ENCODE data around the gene CABP4.

The CABP4 gene

DNA sequence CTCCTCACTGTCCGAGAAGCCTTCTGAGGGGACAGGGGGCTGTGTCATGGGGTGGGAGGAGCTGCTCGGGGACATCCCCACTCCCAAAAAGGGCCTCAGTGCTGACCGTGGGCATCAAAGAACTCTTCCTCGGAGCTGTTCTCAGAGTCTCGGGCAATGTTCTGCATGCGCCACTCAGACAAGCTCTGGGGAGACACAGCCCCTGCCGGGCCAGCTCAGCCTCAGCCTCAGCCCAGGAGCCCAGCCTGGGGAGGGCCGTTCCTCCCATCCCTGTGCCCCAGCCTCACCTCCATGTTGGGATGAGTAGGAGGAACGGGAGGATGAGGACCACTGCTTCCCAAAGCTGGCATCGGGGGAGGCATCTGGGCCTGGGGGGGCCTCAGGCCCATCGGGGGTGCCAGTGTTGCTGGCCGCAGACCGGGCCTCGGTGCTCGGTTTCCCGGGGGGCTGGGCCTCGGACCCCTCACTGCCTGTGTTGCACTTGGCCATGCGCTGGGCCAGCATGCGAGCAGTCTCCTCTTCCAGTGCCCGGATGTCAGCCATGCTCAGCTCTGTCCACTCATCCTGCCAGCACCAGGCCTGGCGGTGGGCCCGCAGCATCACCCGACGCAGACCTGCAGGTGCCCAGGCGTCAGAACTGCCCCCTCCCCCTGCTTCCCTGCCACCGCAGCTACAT lies 44.8 kb downstream of the CABP4 start:
- TF ChIP-seq, protein P1, sequence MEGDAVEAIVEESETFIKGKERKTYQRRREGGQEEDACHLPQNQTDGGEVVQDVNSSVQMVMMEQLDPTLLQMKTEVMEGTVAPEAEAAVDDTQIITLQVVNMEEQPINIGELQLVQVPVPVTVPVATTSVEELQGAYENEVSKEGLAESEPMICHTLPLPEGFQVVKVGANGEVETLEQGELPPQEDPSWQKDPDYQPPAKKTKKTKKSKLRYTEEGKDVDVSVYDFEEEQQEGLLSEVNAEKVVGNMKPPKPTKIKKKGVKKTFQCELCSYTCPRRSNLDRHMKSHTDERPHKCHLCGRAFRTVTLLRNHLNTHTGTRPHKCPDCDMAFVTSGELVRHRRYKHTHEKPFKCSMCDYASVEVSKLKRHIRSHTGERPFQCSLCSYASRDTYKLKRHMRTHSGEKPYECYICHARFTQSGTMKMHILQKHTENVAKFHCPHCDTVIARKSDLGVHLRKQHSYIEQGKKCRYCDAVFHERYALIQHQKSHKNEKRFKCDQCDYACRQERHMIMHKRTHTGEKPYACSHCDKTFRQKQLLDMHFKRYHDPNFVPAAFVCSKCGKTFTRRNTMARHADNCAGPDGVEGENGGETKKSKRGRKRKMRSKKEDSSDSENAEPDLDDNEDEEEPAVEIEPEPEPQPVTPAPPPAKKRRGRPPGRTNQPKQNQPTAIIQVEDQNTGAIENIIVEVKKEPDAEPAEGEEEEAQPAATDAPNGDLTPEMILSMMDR (conservative IDR thresholded peaks at IDR 0.05; ENCODE audit: low read depth, low read length): no peak
- H3K4me3 ChIP-seq (ENCODE audit: low read length): no peak overlapping the region
- DNase-seq (ENCODE audit: low read depth): no peak

DNA sequence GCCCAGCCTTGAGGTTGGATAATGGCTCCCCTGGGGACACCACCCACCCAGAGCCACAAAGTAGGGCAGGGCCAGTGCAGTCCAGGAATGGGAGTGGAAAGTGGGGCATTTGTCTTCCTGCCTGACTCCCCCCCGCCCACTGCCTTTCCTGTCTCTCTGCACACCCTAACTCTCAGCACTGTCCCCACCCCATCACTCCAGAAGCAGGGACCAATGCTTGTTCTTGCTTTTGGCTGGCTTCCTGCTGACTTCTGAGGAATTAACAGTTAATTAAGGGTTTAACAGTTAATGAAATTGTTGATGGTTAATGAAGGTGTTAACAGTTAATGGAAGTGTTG lies 45.3 kb downstream of the CABP4 start:
- DNase-seq (ENCODE audit: low read depth): no peak
- TF ChIP-seq, protein P1 (conservative IDR thresholded peaks at IDR 0.05; ENCODE audit: low read depth, low read length): no peak
- no peak overlapping the region for H3K4me3 ChIP-seq (ENCODE audit: low read length)

DNA sequence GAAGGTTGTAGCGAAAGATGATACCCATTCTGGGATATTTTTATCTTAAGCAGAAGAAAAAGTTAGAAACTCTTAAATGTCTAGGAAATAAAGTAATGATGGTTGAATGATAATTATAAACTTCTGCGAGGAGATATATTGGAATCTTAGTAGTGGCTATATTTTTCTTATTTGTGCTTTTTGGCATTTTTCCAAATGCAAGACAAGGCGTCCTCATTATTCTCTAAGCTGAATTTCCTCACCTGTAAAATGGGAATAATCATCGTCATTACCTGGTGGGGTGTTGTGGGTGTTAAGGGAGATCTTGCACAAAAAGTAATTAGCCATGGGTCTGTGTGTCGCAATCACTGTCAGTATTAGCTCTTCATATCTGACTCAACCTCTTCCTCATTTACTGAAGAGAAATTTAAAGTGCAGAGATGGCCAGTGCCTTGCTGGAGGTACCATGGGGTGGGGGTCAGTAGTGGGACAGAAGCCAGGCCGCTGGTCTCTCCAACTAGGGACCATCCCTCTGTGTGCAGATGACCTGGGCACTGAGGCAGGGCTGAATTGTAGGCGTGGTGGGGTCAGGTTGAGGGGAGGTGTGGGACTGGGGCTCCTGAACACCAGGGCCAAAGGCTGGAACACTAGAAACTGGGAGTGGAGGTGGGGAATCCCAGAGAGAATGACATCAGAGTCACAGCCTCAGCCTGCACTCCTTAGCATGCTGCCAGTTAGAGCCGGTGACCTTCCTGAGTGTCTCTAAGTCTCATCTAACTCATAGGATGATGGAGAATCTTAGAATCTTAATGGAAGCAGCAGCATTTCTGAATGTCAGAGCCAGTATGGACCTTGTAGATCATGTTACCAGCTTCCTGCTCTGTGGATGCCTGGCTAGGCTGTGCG lies 45.9 kb downstream of the CABP4 start:
- no peak overlapping the region for H3K4me3 ChIP-seq (ENCODE audit: low read length)
- TF ChIP-seq, protein P1 (conservative IDR thresholded peaks at IDR 0.05; ENCODE audit: low read depth, low read length): no peak
- DNase-seq (ENCODE audit: low read depth): no peak

DNA sequence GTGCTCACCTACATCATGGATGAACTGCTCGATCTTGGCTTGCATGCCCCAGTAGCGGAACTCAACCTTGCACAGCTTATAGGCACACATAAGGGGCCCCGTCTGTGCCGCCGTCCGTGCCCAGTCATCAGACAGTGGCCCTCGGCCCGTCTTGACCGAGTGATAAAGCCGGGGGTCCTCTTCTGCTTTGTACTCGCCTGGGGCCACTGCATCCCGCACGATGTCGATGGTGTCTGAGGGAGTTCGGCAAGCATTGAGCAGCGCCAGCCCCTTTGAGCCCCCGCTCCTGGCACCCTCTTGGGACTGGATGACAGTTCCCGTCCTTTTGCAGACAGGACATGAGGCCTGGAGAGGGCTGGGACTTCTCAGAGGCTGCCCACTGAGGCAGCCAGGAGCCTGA lies 46.7 kb downstream of the CABP4 start:
- TF ChIP-seq, protein P1 (conservative IDR thresholded peaks at IDR 0.05; ENCODE audit: low read depth, low read length): no peak
- no peak for DNase-seq (ENCODE audit: low read depth)
- H3K4me3 ChIP-seq (ENCODE audit: low read length): no peak overlapping the region

DNA sequence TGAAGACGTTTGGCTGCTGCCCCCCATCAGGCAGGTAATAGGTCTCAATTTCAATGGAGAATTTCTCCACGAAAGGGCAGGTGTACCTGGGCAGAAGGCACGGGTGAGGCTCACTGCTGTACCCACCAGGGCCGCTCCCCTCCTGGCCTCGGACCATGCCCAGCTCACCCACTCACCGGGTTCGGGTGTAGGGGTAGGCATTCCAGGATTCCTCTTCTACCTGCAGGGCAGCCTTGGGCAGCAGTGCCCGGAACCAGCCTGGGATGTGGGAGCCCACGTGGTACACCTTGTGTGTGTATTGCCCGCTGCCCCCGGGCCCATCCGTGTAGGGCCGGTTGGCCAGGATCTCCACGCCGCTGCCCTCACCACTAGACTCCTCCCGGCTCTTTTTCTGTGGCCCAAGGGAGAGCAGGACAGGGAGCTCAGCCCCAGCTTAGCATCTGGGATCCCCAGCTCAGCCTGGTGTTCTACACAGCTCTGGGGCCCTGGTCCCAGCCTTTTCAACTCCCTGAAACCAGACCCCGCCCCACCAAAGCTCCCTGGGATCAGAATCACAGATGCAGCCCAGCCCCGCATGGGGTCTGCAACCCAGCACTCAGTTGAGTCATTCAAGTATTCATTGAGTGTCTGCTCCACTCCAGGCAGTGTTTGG lies 47.3 kb downstream of the CABP4 start:
- DNase-seq (ENCODE audit: low read depth): no peak
- TF ChIP-seq, protein P1 (conservative IDR thresholded peaks at IDR 0.05; ENCODE audit: low read depth, low read length): no peak
- H3K4me3 ChIP-seq (ENCODE audit: low read length): no peak overlapping the region

DNA sequence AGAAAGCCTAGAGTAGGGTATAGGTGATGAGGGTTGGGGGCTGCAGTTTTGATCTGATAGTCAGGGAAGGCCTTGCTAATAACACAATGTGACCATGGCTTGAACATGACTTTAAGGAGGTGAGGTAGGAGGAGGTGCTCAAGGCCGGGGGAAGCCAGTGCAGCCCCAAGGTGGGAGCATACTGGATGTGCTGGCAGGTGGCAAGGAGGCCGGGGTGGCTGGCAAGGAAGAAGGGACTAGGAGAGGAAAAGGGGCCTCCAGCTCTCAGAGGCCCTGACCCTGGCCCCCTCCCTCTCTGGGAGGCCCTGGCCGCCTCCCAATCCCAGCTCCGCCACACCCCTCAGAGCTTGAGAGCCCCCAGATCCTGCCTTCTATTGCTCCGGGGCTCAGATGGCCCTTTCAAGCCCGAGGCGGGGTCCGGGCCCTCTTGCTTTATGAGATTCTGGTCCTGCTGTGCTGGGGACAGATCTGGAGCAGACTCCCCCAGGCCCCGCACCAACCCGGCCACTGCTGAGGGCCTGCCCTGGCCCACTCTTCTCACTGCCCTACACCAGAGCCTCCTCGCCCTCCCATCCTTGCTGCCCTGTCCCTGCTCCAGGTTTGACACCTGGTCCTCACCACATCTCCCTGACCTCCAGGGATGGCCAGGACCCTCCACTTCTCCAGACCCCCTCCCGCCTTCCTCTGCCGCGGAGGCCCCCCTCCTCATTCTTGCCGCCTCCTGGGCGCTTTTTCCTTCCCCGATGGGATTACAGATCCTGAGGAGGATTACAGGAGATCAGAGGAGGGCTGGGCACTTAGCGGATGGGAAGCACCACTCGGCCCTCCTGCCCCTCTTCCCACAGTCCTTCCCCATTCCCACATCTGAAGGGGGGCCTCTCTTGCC lies 48.2 kb downstream of the CABP4 start:
- peak overlapping the region; percentile 44 for H3K4me3 ChIP-seq (ENCODE audit: low read length)
- DNase-seq (ENCODE audit: low read depth): no peak
- TF ChIP-seq, protein P1 (conservative IDR thresholded peaks at IDR 0.05; ENCODE audit: low read depth, low read length): no peak
